RWPE2 (cell line): ENCODE measurements around the gene HBS1L.

Experiments
- ATAC-seq: fragments of 200-7000 bp; cut with Tn5 transposase; 3 replicates; pipeline ENCODE4 v1.9.1; 2021; ENCODE audit warnings: low read depth
- DNase-seq: peaks from one replicate; pipeline ENCODE4 v3.0.0-alpha.2; 2020; ENCODE audit warnings: low spot score
- H3K27ac ChIP-seq: fragments of 450-650 bp; 2 replicates; pipeline ENCODE4 v1.5.1; 2017; ENCODE audit warnings: mild to moderate bottlenecking; ENCODE audit not compliant: poor library complexity, severe bottlenecking
- H3K27me3 ChIP-seq: fragments of 250-450 bp; sonication (Bioruptor Pico); 2 replicates; pipeline ENCODE4 v1.5.1; 2021; ENCODE audit warnings: mild to moderate bottlenecking, moderate library complexity; ENCODE audit not compliant: insufficient read depth, poor library complexity, severe bottlenecking
- H3K36me3 ChIP-seq: fragments of 250-450 bp; sonication (Bioruptor Pico); 2 replicates; pipeline ENCODE4 v1.5.1; 2020; ENCODE audit warnings: low read depth, mild to moderate bottlenecking, moderate library complexity
- H3K4me1 ChIP-seq: fragments of 250-450 bp; sonication (Bioruptor Pico); 2 replicates; pipeline ENCODE4 v1.5.1; 2021; ENCODE audit warnings: mild to moderate bottlenecking, moderate library complexity; ENCODE audit not compliant: insufficient read depth, poor library complexity, severe bottlenecking
- H3K4me3 ChIP-seq: fragments of 250-450 bp; sonication (Bioruptor Pico); 2 replicates; pipeline ENCODE4 v1.5.1; 2021; ENCODE audit warnings: mild to moderate bottlenecking, moderate library complexity; ENCODE audit not compliant: severe bottlenecking
- H3K9me3 ChIP-seq: fragments of 250-450 bp; sonication (Bioruptor Pico); 2 replicates; pipeline ENCODE4 v1.5.1; 2021; ENCODE audit warnings: mild to moderate bottlenecking, moderate library complexity; ENCODE audit not compliant: severe bottlenecking
- TF ChIP-seq, protein P1 (sequence below): fragments of 450-650 bp; IDR thresholded peaks from one replicate; pipeline ENCODE4 v1.5.1; 2017; ENCODE audit warnings: mild to moderate bottlenecking, moderate library complexity; ENCODE audit not compliant: poor library complexity, severe bottlenecking

Gene HBS1L

DNA sequence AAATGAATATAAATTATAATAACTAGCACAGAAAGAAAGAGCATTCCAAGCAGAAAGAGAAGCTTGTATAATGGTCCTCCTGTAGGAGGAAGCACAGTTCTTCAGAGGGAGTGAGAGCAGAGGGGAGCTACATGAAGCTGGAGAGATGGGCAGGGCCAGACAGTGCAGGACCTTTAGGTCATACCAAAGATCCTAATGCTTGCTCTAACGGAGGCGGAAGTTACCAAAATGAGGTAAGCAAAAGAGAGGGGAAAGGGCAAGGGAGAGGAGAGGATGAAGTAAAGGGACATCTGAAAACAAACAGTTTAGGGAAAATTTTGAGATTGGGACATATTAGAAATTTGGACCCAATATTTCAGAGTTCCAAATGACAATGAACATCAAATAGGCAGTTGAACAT is 50.2 kb downstream of the HBS1L start:
- DNase-seq: no peak
- H3K27ac ChIP-seq: no peak overlapping the region

DNA sequence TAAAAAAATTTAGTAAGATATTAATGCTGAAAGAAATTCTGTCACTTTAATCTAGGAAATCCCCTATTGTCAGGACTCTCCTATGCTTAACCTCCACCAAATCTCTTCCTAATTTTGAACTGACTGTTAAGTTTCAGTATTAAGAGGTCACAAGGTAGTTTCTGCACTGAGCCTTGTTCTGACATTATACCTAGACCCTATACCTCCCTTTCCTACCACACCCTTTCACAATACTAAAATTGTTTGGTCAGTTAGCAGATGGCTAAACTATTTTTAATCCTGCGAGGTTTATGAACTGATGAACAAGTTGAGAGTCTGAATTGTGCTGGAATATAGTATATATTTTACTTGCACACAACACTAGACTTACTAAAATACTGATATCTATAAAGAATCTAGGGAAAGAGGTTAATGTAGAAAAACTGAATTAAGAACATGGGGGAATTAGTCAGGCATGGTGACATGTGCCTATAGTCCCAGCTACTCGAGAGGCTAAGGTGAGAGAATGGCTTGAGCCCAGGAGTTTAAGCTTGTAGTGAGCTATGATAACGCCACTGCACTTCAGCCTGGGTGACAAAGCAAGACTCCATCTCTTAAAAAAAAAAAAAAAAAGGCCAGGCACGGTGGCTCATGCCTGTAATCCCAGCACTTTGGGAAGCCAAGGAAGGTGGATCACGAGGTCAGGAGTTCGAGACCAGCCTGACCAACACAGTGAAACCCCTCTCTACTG is 51.5 kb downstream of the HBS1L start:
- DNase-seq (no peak), ATAC-seq (no peak)
- no peaks in the 10 kb centered on the region for H3K4me1 ChIP-seq
- no peak overlapping the region for H3K27ac ChIP-seq
- no peak overlapping the region for H3K4me3 ChIP-seq
- no peaks in the 10 kb centered on the region for H3K27me3 ChIP-seq
- peaks cover 27% of the 10 kb centered on the region for H3K36me3 ChIP-seq
- H3K9me3 ChIP-seq: no peaks in the 10 kb centered on the region
- TF ChIP-seq, protein P1, sequence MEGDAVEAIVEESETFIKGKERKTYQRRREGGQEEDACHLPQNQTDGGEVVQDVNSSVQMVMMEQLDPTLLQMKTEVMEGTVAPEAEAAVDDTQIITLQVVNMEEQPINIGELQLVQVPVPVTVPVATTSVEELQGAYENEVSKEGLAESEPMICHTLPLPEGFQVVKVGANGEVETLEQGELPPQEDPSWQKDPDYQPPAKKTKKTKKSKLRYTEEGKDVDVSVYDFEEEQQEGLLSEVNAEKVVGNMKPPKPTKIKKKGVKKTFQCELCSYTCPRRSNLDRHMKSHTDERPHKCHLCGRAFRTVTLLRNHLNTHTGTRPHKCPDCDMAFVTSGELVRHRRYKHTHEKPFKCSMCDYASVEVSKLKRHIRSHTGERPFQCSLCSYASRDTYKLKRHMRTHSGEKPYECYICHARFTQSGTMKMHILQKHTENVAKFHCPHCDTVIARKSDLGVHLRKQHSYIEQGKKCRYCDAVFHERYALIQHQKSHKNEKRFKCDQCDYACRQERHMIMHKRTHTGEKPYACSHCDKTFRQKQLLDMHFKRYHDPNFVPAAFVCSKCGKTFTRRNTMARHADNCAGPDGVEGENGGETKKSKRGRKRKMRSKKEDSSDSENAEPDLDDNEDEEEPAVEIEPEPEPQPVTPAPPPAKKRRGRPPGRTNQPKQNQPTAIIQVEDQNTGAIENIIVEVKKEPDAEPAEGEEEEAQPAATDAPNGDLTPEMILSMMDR: no peak

More for the DNA sequence above, 50.2 kb downstream of the HBS1L start:
- H3K27me3 ChIP-seq: no peaks in the 10 kb centered on the region
- H3K9me3 ChIP-seq: no peaks in the 10 kb centered on the region
- no peak overlapping the region for H3K4me3 ChIP-seq
- no peaks in the 10 kb centered on the region for H3K4me1 ChIP-seq
- H3K36me3 ChIP-seq: peaks cover 26% of the 10 kb centered on the region
- TF ChIP-seq, protein P1: no peak
- ATAC-seq: no peak

DNA sequence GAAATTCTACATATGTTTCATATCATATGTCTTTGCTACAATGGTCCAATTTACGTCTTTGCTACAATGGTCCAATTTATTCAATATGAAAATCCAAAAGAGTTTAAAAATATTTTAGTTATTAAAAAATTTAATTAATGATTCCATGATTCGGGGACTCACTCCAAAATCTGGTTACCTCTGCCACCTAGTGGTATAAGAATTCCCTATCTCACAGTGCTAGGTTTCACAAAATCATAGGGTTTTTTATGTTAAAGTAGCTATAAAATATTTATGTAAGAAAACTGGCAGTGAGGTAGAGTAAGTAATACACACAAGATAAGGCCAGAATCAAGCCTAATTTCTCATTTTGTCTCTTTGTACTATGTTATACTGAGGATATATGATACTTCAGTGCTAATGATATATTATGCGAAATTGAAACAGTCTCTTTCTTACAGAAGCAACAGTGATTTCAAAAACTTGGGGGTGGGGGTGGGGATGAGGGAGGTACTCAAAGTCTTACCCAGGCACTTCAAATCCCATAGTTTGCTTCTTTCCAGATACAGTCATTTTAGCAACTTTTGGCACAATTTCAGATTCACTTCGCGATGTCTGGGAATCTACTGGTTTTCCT is 52.3 kb downstream of the HBS1L start:
- Histone ChIP-seq H3K27me3 (no peaks in the 10 kb centered on the region), H3K4me3 (no peak overlapping the region), H3K27ac (no peak overlapping the region), H3K36me3 (peaks cover 35% of the 10 kb centered on the region), H3K4me1 (no peaks in the 10 kb centered on the region), H3K9me3 (no peaks in the 10 kb centered on the region)
- ATAC-seq (peak; percentile 41; the same call in 1 of the 3 replicates), DNase-seq (no peak)
- TF ChIP-seq, protein P1: peak; percentile 85

DNA sequence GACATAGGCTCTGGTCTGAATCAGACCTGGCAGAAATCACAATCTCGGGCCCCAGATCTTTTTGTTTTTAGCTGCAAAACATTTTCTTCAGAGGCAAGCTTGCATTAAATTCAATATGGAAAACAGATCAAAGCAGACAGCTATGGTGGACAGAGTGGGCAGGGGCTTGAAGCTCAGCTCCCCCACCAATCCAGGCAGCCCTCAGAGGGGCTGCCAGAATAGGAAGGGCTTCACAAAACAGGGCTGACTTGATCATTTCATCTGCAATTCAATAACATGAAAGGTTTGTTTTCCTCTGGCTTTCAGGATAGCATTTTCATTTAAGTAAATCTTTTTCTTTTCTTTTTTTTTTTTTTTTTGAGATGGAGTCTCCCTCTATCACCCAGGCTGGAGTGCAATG is 55.5 kb downstream of the HBS1L start:
- Histone ChIP-seq H3K9me3 (no peaks in the 10 kb centered on the region), H3K27ac (no peak overlapping the region), H3K27me3 (no peaks in the 10 kb centered on the region), H3K36me3 (peaks cover 60% of the 10 kb centered on the region), H3K4me3 (no peak overlapping the region), H3K4me1 (no peaks in the 10 kb centered on the region)
- TF ChIP-seq, protein P1: no peak
- no peak for ATAC-seq
- no peak for DNase-seq
